PC-9 (cell line): Measurements from ENCODE around the gene MAB21L4. TPM values are rescaled to one million over a fixed set of nuclear protein-coding genes. Genes with fewer than 3 reads are reported as not detected.
"Not testable (repeated sequence)": the region's sequence is repeated elsewhere in the genome, so short reads cannot be mapped to it uniquely, and the experiment has no call there.

ENCODE experiments used
- BruUV-seq: library from RNA; stranded (reverse); fragments of 400-500 nt; replicated peaks from 2 replicates; lab custom pipeline; 2021; lab: Mats Ljungman, UMichigan
- CTCF ChIA-PET: fragments of 300-600 bp; sonication (Branson Sonifier 250); formaldehyde crosslinking; loops from one replicate; lab custom pipeline; 2022; ENCODE audit warnings: antibody characterized with exemption; lab: Charles Lee
- POLR2A ChIA-PET: fragments of 300-600 bp; sonication (Branson Sonifier 250); formaldehyde crosslinking; loops from one replicate; lab custom pipeline; 2022; ENCODE audit warnings: antibody characterized with exemption; ENCODE audit not compliant: unreplicated experiment; lab: Charles Lee
- DNase-seq, 2 experiments: peaks; one replicate each; pipeline versions ENCODE4 v3.0.0 to v3.0.0-alpha.2; 2015 to 2022; ENCODE audit warnings: mixed read lengths in 1 of 2
- H2AFZ ChIP-seq: fragments of 200-600 bp; sonication (generic); 2 replicates; pipeline ENCODE4 v1.8.1; 2017; ENCODE audit warnings: antibody characterized with exemption
- H3F3A ChIP-seq: fragments of 200-600 bp; sonication (generic); 2 replicates; pipeline ENCODE4 v1.8.1; 2017; ENCODE audit warnings: antibody characterized with exemption, mild to moderate bottlenecking, low read depth; ENCODE audit not compliant: insufficient read depth
- H3K27ac ChIP-seq: fragments of 200-600 bp; sonication (generic); 2 replicates; pipeline ENCODE4 v1.6.1; 2016; ENCODE audit warnings: mixed run types
- H3K27me3 ChIP-seq: fragments of 200-600 bp; sonication (generic); 2 replicates; pipeline ENCODE4 v1.6.1; 2016; ENCODE audit warnings: low read depth, mixed run types; ENCODE audit not compliant: insufficient read depth
- H3K36me3 ChIP-seq: fragments of 200-600 bp; sonication (generic); 2 replicates; pipeline ENCODE4 v1.6.1; 2016; ENCODE audit warnings: low read depth, mixed run types
- H3K4me1 ChIP-seq: fragments of 200-600 bp; sonication (generic); replicated peaks from 2 replicates; pipeline ENCODE4 v1.6.1; 2016; ENCODE audit warnings: mixed run types; ENCODE audit not compliant: insufficient read depth
- H3K4me2 ChIP-seq: fragments of 200-600 bp; sonication (generic); 2 replicates; pipeline ENCODE4 v1.6.1; 2017; ENCODE audit warnings: mixed run types
- H3K4me3 ChIP-seq: fragments of 200-600 bp; sonication (generic); 2 replicates; pipeline ENCODE4 v1.6.1; 2016; ENCODE audit warnings: mixed run types
- H3K79me2 ChIP-seq: fragments of 200-600 bp; sonication (generic); 2 replicates; pipeline ENCODE4 v1.6.1; 2017; ENCODE audit warnings: low read depth, mixed run types
- H3K9me2 ChIP-seq: fragments of 200-600 bp; sonication (generic); 2 replicates; pipeline ENCODE4 v1.8.1; 2017; ENCODE audit warnings: mild to moderate bottlenecking; ENCODE audit not compliant: insufficient read depth
- H3K9me3 ChIP-seq: fragments of 200-600 bp; sonication (generic); 2 replicates; pipeline ENCODE4 v1.8.1; 2016; ENCODE audit warnings: low read depth; ENCODE audit not compliant: insufficient read depth
- H4K20me1 ChIP-seq: fragments of 200-600 bp; sonication (generic); 2 replicates; pipeline ENCODE4 v1.8.1; 2017; ENCODE audit not compliant: insufficient read depth
- EZH2 ChIP-seq: fragments of 200-600 bp; sonication (generic); IDR thresholded peaks from 2 replicates; pipeline ENCODE4 v1.8.0; 2017; ENCODE audit warnings: antibody characterized with exemption, low read depth
- intact Hi-C: fragments of 100-400 bp; cut with micrococcal nuclease; formaldehyde crosslinking; loops from one replicate; pipeline ENCODE4 v1.10.0; 2022; ENCODE audit not compliant: unreplicated experiment
- total RNA-seq: library from RNA; stranded (reverse); gene quantifications from 2 replicates; pipeline ENCODE4 v1.2.3, GENCODE V29; 2021
- TF ChIP-seq, protein P1 (sequence below): fragments of 200-600 bp; sonication (generic); conservative IDR thresholded peaks from 2 replicates; pipeline ENCODE4 v1.6.1; 2017; ENCODE audit warnings: mixed run types, antibody characterized with exemption, mild to moderate bottlenecking, moderate library complexity

The MAB21L4 gene
- total RNA-seq, 1 experiment from 2014 or later = 68.8 TPM

- Histone ChIP-seq H3K79me2 (no peaks in the 10 kb centered on the region), H3K4me2 (no peak overlapping the region), H3K36me3 (no peaks in the 10 kb centered on the region), H2AFZ (no peak overlapping the region), H3K4me1 (no peaks in the 10 kb centered on the region), H3K27me3 (peaks cover 32% of the 10 kb centered on the region), H3K4me3 (no peak overlapping the region), H4K20me1 (no peaks in the 10 kb centered on the region), H3F3A (no peaks in the 10 kb centered on the region), H3K9me2 (no peaks in the 10 kb centered on the region), H3K9me3 (no peaks in the 10 kb centered on the region), H3K27ac (no peak overlapping the region)
- no TSS peak for BruUV-seq
- TF ChIP-seq, protein P1, sequence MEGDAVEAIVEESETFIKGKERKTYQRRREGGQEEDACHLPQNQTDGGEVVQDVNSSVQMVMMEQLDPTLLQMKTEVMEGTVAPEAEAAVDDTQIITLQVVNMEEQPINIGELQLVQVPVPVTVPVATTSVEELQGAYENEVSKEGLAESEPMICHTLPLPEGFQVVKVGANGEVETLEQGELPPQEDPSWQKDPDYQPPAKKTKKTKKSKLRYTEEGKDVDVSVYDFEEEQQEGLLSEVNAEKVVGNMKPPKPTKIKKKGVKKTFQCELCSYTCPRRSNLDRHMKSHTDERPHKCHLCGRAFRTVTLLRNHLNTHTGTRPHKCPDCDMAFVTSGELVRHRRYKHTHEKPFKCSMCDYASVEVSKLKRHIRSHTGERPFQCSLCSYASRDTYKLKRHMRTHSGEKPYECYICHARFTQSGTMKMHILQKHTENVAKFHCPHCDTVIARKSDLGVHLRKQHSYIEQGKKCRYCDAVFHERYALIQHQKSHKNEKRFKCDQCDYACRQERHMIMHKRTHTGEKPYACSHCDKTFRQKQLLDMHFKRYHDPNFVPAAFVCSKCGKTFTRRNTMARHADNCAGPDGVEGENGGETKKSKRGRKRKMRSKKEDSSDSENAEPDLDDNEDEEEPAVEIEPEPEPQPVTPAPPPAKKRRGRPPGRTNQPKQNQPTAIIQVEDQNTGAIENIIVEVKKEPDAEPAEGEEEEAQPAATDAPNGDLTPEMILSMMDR = no peak
- no peak for TF ChIP-seq EZH2
- no peak for DNase-seq
- intact Hi-C loops = no loop called here
- ChIA-PET POLR2A (no interaction called here), CTCF (no interaction called here)
Measured at GRCh38 chr2:240846873-240847595, 48.9 kb downstream of the MAB21L4 start.

GRCh38 chr2:240846309-240846708 lies 49.6 kb downstream of the MAB21L4 start:
- POLR2A ChIA-PET, H3K27ac ChIP-seq, H3K36me3 ChIP-seq, H2AFZ ChIP-seq, H3K4me1 ChIP-seq, H3K4me3 ChIP-seq, intact Hi-C loops, CTCF ChIA-PET, H4K20me1 ChIP-seq, H3K9me3 ChIP-seq, H3K79me2 ChIP-seq, H3K9me2 ChIP-seq, H3K4me2 ChIP-seq, BruUV-seq, H3F3A ChIP-seq, DNase-seq: not testable (repeated sequence)
- peaks cover 39% of the 10 kb centered on the region for H3K27me3 ChIP-seq

GRCh38 chr2:240840435-240841060 lies 55.4 kb downstream of the MAB21L4 start:
- ChIA-PET CTCF (interaction anchor here (0.6 to 1.9 kb wide), 10 partner anchors 13 to 779 kb away, joined by 3 to 24 read pairs (median 4); no protein-coding TSS in a partner anchor), POLR2A (interaction anchor here (0.6 to 1.1 kb wide), 5 partner anchors 100 to 607 kb away, joined by 3 to 6 read pairs (median 4); no protein-coding TSS in a partner anchor)
- Histone ChIP-seq H3K79me2 (no peaks in the 10 kb centered on the region), H3K36me3 (no peaks in the 10 kb centered on the region), H3K4me3 (no peak overlapping the region), H2AFZ (no peak overlapping the region), H3F3A (no peaks in the 10 kb centered on the region), H3K4me1 (no peaks in the 10 kb centered on the region), H3K27me3 (peaks cover 87% of the 10 kb centered on the region), H3K9me3 (no peaks in the 10 kb centered on the region), H4K20me1 (no peaks in the 10 kb centered on the region), H3K4me2 (no peak overlapping the region), H3K9me2 (no peaks in the 10 kb centered on the region), H3K27ac (no peak overlapping the region)
- no TSS peak for BruUV-seq
- peak; percentile 71 to 88 for DNase-seq
- intact Hi-C loops = loop anchor here (1.0 to 5.0 kb wide), 3 partner anchors 200 to 779 kb away; partner anchors contain the start of gene RNPEPL1
- TF ChIP-seq EZH2 = no peak
- TF ChIP-seq, protein P1 = peak; percentile 80
